Measurements from ENCODE around the gene WDR11. TPM values are rescaled to one million over a fixed set of nuclear protein-coding genes. Genes with fewer than 3 reads are reported as not detected.

WDR11 gene
- total and polyA plus RNA-seq, 9 of the 15 experiments (the other 6 are each of a cell fraction or from before 2014, with no cell fraction given): 12.4 to 50.7 (median 23.6) TPM

- no peak for TF ChIP-seq HCFC1 (IDR thresholded peaks at IDR 0.05; ENCODE audit: low read depth, low read length)
- TF ChIP-seq TAF7 (tag; IDR thresholded peaks at IDR 0.05): no peak
- TF ChIP-seq ZNF695 (CRISPR knock-in tag; IDR thresholded peaks at IDR 0.05): no peak
- no peak for TF ChIP-seq TEAD1 (CRISPR knock-in tag; IDR thresholded peaks at IDR 0.05)
- TF ChIP-seq ATF3 (IDR thresholded peaks at IDR 0.05): peak; percentile 47; the same call in 1 of the 2 replicates
- TF ChIP-seq ATF3 (CRISPR knock-in tag; conservative IDR thresholded peaks at IDR 0.05): no peak
- TF ChIP-seq DIDO1 (tag; IDR thresholded peaks at IDR 0.05; ENCODE audit: low read depth): no peak
- TF ChIP-seq ZNF436 (CRISPR knock-in tag; IDR thresholded peaks at IDR 0.05): no peak
- peak; percentile 49; the same call in 1 of the 2 replicates for TF ChIP-seq ZNF24 (IDR thresholded peaks at IDR 0.05)
- TF ChIP-seq EP300 (IDR thresholded peaks at IDR 0.05; ENCODE audit: low read length): peak; percentile 59; the same call in 1 of the 2 replicates
- no peak for TF ChIP-seq E2F1 (CRISPR knock-in tag; IDR thresholded peaks at IDR 0.05)
- TF ChIP-seq, protein P1, sequence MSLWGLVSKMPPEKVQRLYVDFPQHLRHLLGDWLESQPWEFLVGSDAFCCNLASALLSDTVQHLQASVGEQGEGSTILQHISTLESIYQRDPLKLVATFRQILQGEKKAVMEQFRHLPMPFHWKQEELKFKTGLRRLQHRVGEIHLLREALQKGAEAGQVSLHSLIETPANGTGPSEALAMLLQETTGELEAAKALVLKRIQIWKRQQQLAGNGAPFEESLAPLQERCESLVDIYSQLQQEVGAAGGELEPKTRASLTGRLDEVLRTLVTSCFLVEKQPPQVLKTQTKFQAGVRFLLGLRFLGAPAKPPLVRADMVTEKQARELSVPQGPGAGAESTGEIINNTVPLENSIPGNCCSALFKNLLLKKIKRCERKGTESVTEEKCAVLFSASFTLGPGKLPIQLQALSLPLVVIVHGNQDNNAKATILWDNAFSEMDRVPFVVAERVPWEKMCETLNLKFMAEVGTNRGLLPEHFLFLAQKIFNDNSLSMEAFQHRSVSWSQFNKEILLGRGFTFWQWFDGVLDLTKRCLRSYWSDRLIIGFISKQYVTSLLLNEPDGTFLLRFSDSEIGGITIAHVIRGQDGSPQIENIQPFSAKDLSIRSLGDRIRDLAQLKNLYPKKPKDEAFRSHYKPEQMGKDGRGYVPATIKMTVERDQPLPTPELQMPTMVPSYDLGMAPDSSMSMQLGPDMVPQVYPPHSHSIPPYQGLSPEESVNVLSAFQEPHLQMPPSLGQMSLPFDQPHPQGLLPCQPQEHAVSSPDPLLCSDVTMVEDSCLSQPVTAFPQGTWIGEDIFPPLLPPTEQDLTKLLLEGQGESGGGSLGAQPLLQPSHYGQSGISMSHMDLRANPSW (CRISPR knock-in tag; IDR thresholded peaks at IDR 0.05): no peak
- TF ChIP-seq ZNF143 (CRISPR knock-in tag; IDR thresholded peaks at IDR 0.05): no peak
- no peak for TF ChIP-seq ESRRA (IDR thresholded peaks at IDR 0.05; ENCODE audit: borderline replicate concordance, low read depth)
- TF ChIP-seq, protein P2, sequence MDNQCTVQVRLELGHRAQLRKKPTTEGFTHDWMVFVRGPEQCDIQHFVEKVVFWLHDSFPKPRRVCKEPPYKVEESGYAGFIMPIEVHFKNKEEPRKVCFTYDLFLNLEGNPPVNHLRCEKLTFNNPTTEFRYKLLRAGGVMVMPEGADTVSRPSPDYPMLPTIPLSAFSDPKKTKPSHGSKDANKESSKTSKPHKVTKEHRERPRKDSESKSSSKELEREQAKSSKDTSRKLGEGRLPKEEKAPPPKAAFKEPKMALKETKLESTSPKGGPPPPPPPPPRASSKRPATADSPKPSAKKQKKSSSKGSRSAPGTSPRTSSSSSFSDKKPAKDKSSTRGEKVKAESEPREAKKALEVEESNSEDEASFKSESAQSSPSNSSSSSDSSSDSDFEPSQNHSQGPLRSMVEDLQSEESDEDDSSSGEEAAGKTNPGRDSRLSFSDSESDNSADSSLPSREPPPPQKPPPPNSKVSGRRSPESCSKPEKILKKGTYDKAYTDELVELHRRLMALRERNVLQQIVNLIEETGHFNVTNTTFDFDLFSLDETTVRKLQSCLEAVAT (IDR thresholded peaks at IDR 0.05): no peak
- TF ChIP-seq TAF9B (IDR thresholded peaks at IDR 0.05; ENCODE audit: partially characterized antibody): no peak
- peak in 1 of 2 experiments; percentile 62; a peak in 1 of 4 replicates for TF ChIP-seq TRIM24 (IDR thresholded peaks at IDR 0.05)
- TF ChIP-seq, protein P3, sequence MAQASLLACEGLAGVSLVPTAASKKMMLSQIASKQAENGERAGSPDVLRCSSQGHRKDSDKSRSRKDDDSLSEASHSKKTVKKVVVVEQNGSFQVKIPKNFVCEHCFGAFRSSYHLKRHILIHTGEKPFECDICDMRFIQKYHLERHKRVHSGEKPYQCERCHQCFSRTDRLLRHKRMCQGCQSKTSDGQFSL (CRISPR knock-in tag; IDR thresholded peaks at IDR 0.05): no peak
- TF ChIP-seq, protein P3 (tag; IDR thresholded peaks at IDR 0.05): no peak
- TF ChIP-seq ZNF316 (IDR thresholded peaks at IDR 0.05): no peak
- TF ChIP-seq ZC3H8 (IDR thresholded peaks at IDR 0.05): no peak
- no peak for TF ChIP-seq WHSC1 (IDR thresholded peaks at IDR 0.05; ENCODE audit: low read length)
- TF ChIP-seq, protein P4, sequence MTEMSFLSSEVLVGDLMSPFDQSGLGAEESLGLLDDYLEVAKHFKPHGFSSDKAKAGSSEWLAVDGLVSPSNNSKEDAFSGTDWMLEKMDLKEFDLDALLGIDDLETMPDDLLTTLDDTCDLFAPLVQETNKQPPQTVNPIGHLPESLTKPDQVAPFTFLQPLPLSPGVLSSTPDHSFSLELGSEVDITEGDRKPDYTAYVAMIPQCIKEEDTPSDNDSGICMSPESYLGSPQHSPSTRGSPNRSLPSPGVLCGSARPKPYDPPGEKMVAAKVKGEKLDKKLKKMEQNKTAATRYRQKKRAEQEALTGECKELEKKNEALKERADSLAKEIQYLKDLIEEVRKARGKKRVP (CRISPR knock-in tag; IDR thresholded peaks at IDR 0.05): peak; percentile 89
- TF ChIP-seq NRF1 (conservative IDR thresholded peaks at IDR 0.05 in 1 of 2, IDR thresholded peaks at IDR 0.05 in 1 of 2): no peak
Measured at GRCh38 chr10:120897343-120897742, 46.2 kb downstream of the WDR11 start (continued).

All from K562 (cell line).